ENCODE results near the gene PLCD4.

DNA sequence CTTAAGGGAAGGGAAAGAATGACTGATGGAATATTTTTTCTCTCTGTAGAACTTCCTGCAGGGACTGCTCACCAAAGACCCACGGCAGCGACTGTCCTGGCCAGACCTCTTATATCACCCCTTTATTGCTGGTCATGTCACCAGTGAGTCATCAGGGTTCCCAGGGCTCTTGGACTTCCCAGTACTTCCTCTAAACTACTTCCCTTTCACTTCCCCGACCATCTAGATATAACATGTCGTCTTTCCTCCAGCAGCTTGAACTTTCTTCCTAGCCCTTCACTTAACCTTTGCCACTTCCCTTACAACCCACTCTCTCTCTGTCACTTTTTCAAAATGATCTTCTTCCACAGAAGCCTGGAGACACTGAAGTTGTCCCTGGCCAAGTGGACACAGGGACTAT, 71.4 kb downstream of the PLCD4 start:
- TF ChIP-seq, protein P1, sequence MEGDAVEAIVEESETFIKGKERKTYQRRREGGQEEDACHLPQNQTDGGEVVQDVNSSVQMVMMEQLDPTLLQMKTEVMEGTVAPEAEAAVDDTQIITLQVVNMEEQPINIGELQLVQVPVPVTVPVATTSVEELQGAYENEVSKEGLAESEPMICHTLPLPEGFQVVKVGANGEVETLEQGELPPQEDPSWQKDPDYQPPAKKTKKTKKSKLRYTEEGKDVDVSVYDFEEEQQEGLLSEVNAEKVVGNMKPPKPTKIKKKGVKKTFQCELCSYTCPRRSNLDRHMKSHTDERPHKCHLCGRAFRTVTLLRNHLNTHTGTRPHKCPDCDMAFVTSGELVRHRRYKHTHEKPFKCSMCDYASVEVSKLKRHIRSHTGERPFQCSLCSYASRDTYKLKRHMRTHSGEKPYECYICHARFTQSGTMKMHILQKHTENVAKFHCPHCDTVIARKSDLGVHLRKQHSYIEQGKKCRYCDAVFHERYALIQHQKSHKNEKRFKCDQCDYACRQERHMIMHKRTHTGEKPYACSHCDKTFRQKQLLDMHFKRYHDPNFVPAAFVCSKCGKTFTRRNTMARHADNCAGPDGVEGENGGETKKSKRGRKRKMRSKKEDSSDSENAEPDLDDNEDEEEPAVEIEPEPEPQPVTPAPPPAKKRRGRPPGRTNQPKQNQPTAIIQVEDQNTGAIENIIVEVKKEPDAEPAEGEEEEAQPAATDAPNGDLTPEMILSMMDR (IDR thresholded peaks at IDR 0.05; ENCODE audit: borderline replicate concordance, extremely low read depth, low read length, poor library complexity, severe bottlenecking), result no peak
- no peak for TF ChIP-seq EZH2 (IDR thresholded peaks at IDR 0.05; ENCODE audit: borderline replicate concordance, low read depth, low read length, severe bottlenecking)
